A549 (cell line): ENCODE measurements around the gene LRG1. TPM values are rescaled to one million over a fixed set of nuclear protein-coding genes. Genes with fewer than 3 reads are reported as not detected.

Experiments
- ATAC-seq, 2 experiments: fragments of 200-7000 bp in 1 of 2; fragments of >200 bp in 1 of 2; cut with Nextera tagmentation in 1 of 2; cut with Tn5 transposase in 1 of 2; 3 replicates each; pipeline versions ENCODE4 v1.8.0 to v1.9.1; 2018 to 2020; ENCODE audit warnings: mild to moderate bottlenecking in 1 of 2, moderate library complexity in 1 of 2
- CTCF ChIA-PET: fragments of 300-600 bp; sonication (Branson Sonifier 250); formaldehyde crosslinking; extraction: SDS; loops from one replicate; lab custom pipeline; 2021; ENCODE audit warnings: antibody characterized with exemption, inconsistent platforms; lab: Yijun Ruan, JAX
- POLR2A ChIA-PET: fragments of 350-600 bp; formaldehyde crosslinking; extraction: SDS; loops from one replicate; lab custom pipeline; 2021; ENCODE audit warnings: antibody characterized with exemption, inconsistent platforms; lab: Yijun Ruan, JAX
- DNase-seq, 2 experiments: peaks; one replicate each; pipeline versions ENCODE4 v3.0.0 to v3.0.0-alpha.2; 2011 to 2016; ENCODE audit warnings: low read depth in 1 of 2, low spot score in 1 of 2
- FAIRE-seq: peaks from 2 replicates; lab custom pipeline; 2011; peaks lifted over from hg19 to GRCh38; lab: Jason Lieb, UNC
- H3K27ac ChIP-seq, 2 experiments: fragments of >200 bp; sonication (Bioruptor Twin); formaldehyde crosslinking; 3 replicates each; pipeline ENCODE4 v1.5.1; 2016 to 2017
- H3K4me1 ChIP-seq: fragments of >200 bp; sonication (Bioruptor Twin); formaldehyde crosslinking; 3 replicates; pipeline ENCODE4 v1.6.1; 2016
- H3K4me2 ChIP-seq: fragments of >200 bp; sonication (Bioruptor Twin); formaldehyde crosslinking; 3 replicates; pipeline ENCODE4 v1.6.1; 2016
- H3K4me3 ChIP-seq: fragments of >200 bp; sonication (Bioruptor Twin); formaldehyde crosslinking; 3 replicates; pipeline ENCODE4 v1.5.1; 2016
- H3K9me3 ChIP-seq: fragments of >200 bp; sonication (Bioruptor Twin); formaldehyde crosslinking; 3 replicates; pipeline ENCODE4 v1.6.1; 2016
- BHLHE40 ChIP-seq: IDR thresholded peaks from 2 replicates; pipeline ENCODE4 v1.6.1; 2012; ENCODE audit warnings: low read depth, low read length, inconsistent platforms
- CBX2 ChIP-seq: fragments of 200-600 bp; sonication (generic); IDR thresholded peaks from 2 replicates; pipeline ENCODE4 v1.6.1; 2016; ENCODE audit warnings: low read depth, mild to moderate bottlenecking, borderline replicate concordance
- CEBPB ChIP-seq, 2 experiments: fragments of >200 bp in 1 of 2; sonication (Bioruptor Twin) in 1 of 2; formaldehyde crosslinking in 1 of 2; IDR thresholded peaks; 2 replicates each; pipeline ENCODE4 v1.6.1; 2012 to 2016
- EHMT2 ChIP-seq: fragments of 200-600 bp; sonication (generic); IDR thresholded peaks from 2 replicates; pipeline ENCODE4 v1.6.1; 2016; ENCODE audit warnings: antibody characterized with exemption, low read depth, mild to moderate bottlenecking, moderate library complexity
- EP300 ChIP-seq, 2 experiments: fragments of >200 bp; sonication (Bioruptor Twin); formaldehyde crosslinking; IDR thresholded peaks; 2 replicates in 1 of 2; 3 replicates in 1 of 2; pipeline ENCODE4 v1.6.1; 2016 to 2017
- FOSL2 ChIP-seq, 2 experiments: fragments of 450-650 bp in 1 of 2; fragments of >200 bp in 1 of 2; sonication (Bioruptor Twin) in 1 of 2; formaldehyde crosslinking; IDR thresholded peaks; 2 replicates each; pipeline versions ENCODE4 v1.5.0 to v1.6.1; 2016 to 2020; ENCODE audit warnings: mild to moderate bottlenecking in 1 of 2, moderate library complexity in 1 of 2
- GATA3 ChIP-seq: IDR thresholded peaks from 2 replicates; pipeline ENCODE4 v1.6.1; 2012; ENCODE audit warnings: borderline replicate concordance
- HDAC2 ChIP-seq: fragments of 200-600 bp; sonication (generic); IDR thresholded peaks from 2 replicates; pipeline ENCODE4 v1.6.1; 2016
- HEYL ChIP-seq: fragments of 250-450 bp; sonication (Bioruptor Pico); IDR thresholded peaks from 2 replicates; pipeline ENCODE4 v1.8.0; 2021; ENCODE audit warnings: mild to moderate bottlenecking, moderate library complexity
- HOXA7 ChIP-seq: fragments of 250-450 bp; sonication (Bioruptor Pico); IDR thresholded peaks from 2 replicates; pipeline ENCODE4 v1.5.0; 2020; ENCODE audit warnings: mild to moderate bottlenecking, moderate library complexity
- HOXB13 ChIP-seq: fragments of 250-450 bp; sonication (Bioruptor Pico); IDR thresholded peaks from 2 replicates; pipeline ENCODE4 v1.5.0; 2020; ENCODE audit warnings: low read depth, mild to moderate bottlenecking, moderate library complexity
- KDM1A ChIP-seq: fragments of 200-600 bp; sonication (generic); IDR thresholded peaks from 2 replicates; pipeline ENCODE4 v1.6.1; 2016; ENCODE audit warnings: low read depth, mild to moderate bottlenecking
- MYC ChIP-seq: IDR thresholded peaks from 2 replicates; pipeline ENCODE4 v1.6.1; 2012; ENCODE audit warnings: mild to moderate bottlenecking, inconsistent platforms, low read length, improper control_type of control experiment, borderline replicate concordance
- NR3C1 ChIP-seq: fragments of >200 bp; sonication (Bioruptor Twin); formaldehyde crosslinking; IDR thresholded peaks from 3 replicates; pipeline ENCODE4 v1.6.1; 2017
- POLR2A ChIP-seq: IDR thresholded peaks from 2 replicates; pipeline ENCODE4 v1.6.1; 2012; ENCODE audit warnings: mild to moderate bottlenecking, low read length
- RAD21 ChIP-seq, 2 experiments: fragments of >200 bp in 1 of 2; sonication (Bioruptor Twin) in 1 of 2; formaldehyde crosslinking in 1 of 2; IDR thresholded peaks in 1 of 2; conservative IDR thresholded peaks in 1 of 2; 2 replicates in 1 of 2; 3 replicates in 1 of 2; pipeline ENCODE4 v1.6.1; 2012 to 2018; ENCODE audit warnings: inconsistent platforms in 1 of 2
- RFX5 ChIP-seq: fragments of 450-650 bp; IDR thresholded peaks from 2 replicates; pipeline ENCODE4 v1.7.1; 2014; ENCODE audit warnings: antibody characterized with exemption, mild to moderate bottlenecking, moderate library complexity
- RNF2 ChIP-seq: fragments of 200-600 bp; sonication (generic); IDR thresholded peaks from 2 replicates; pipeline ENCODE4 v1.6.1; 2016; ENCODE audit warnings: low read depth, mild to moderate bottlenecking, antibody characterized with exemption, moderate library complexity, borderline replicate concordance
- SMC3 ChIP-seq: fragments of >200 bp; sonication (Bioruptor Twin); formaldehyde crosslinking; IDR thresholded peaks from 3 replicates; pipeline ENCODE4 v1.6.1; 2018; ENCODE audit warnings: inconsistent platforms
- TFCP2L1 ChIP-seq: fragments of 250-450 bp; sonication (Bioruptor Pico); IDR thresholded peaks from 2 replicates; pipeline ENCODE4 v1.5.0; 2021; ENCODE audit warnings: mild to moderate bottlenecking
- TP53 ChIP-seq: fragments of 250-450 bp; sonication (Bioruptor Pico); IDR thresholded peaks from 2 replicates; pipeline ENCODE4 v1.5.0; 2021; ENCODE audit warnings: mild to moderate bottlenecking, moderate library complexity
- ZC3H11A ChIP-seq: fragments of 450-650 bp; IDR thresholded peaks from 2 replicates; pipeline ENCODE4 v1.6.1; 2014; ENCODE audit warnings: antibody characterized with exemption, mild to moderate bottlenecking
- ZSCAN20 ChIP-seq: fragments of 250-450 bp; sonication (Bioruptor Pico); IDR thresholded peaks from 2 replicates; pipeline ENCODE4 v1.8.0; 2022; ENCODE audit warnings: mild to moderate bottlenecking, moderate library complexity
- WGBS: methylation state at CpG from one replicate; pipeline ENCODE4 v1.1.6; 2017; ENCODE audit errors: missing lambda C conversion rate; 5-methylcytosine and 5-hydroxymethylcytosine counted together
- polyA plus RNA-seq, 4 experiments: library from polyadenylated mRNA; depleted of rRNA in 3 of 4; stranded (reverse); fragments of >200 nt; fragmentation: RNase III in 1 of 4; extraction: RNeasy Plus Mini Kit Qiagen cat#74134 plus additional on column Dnase treatment in 1 of 4; gene quantifications; 2 replicates in 3 of 4; 3 replicates in 1 of 4; pipeline ENCODE4 v1.2.3, GENCODE V29; 2011 to 2017
- TF ChIP-seq, protein P1 (sequence below): IDR thresholded peaks from 2 replicates; pipeline ENCODE4 v1.6.1; 2012; ENCODE audit warnings: low read depth, borderline replicate concordance
- TF ChIP-seq, protein P2 (sequence below): fragments of 200-600 bp; sonication (generic); IDR thresholded peaks from 2 replicates; pipeline ENCODE4 v1.6.1; 2016; ENCODE audit warnings: antibody characterized with exemption, mild to moderate bottlenecking, moderate library complexity
- TF ChIP-seq, protein P3 (sequence below): fragments of >200 bp; sonication (Bioruptor Twin); formaldehyde crosslinking; IDR thresholded peaks from 2 replicates; pipeline ENCODE4 v1.6.1; 2016
- TF ChIP-seq, protein P4 (sequence below): fragments of 250-450 bp; sonication (Bioruptor Pico); IDR thresholded peaks from 2 replicates; pipeline ENCODE4 v1.5.0; 2021; ENCODE audit warnings: mild to moderate bottlenecking, moderate library complexity, borderline replicate concordance

LRG1 gene
- polyA plus RNA-seq, 2 of the 4 experiments (the other 2 are of a cell fraction), result 0.18 TPM; not detected in 1

- Histone ChIP-seq H3K4me2 (no peak overlapping the region), H3K4me3 (no peak overlapping the region)
- no peak for ATAC-seq
- ChIA-PET CTCF (interaction anchor here (1.0 to 2.4 kb wide), 2 partner anchors 82 to 86 kb away, joined by 3 to 6 read pairs; no protein-coding TSS in a partner anchor), POLR2A (no interaction called here)
- no peak for DNase-seq
- no peak for TF ChIP-seq BHLHE40
- TF ChIP-seq CEBPB (IDR thresholded peaks at IDR 0.05), result no peak
- no peak for TF ChIP-seq TFCP2L1 (CRISPR knock-in tag)
- TF ChIP-seq HOXB13 (CRISPR knock-in tag), result no peak
- TF ChIP-seq NR3C1, result no peak
- TF ChIP-seq, all 56 proteins: peak for 0
- Histone ChIP-seq H3K27ac (no peak overlapping the region), H3K4me1 (peaks cover 4% of the 10 kb centered on the region; the same call in 1 of the 3 replicates), H3K9me3 (no peaks in the 10 kb centered on the region)
- FAIRE-seq, result no peak
- 90% methylated on average over 24 of the region's 26 CpGs for WGBS
Measured at GRCh38 chr19:4550479-4551050, 10.7 kb upstream of the LRG1 start.

DNA sequence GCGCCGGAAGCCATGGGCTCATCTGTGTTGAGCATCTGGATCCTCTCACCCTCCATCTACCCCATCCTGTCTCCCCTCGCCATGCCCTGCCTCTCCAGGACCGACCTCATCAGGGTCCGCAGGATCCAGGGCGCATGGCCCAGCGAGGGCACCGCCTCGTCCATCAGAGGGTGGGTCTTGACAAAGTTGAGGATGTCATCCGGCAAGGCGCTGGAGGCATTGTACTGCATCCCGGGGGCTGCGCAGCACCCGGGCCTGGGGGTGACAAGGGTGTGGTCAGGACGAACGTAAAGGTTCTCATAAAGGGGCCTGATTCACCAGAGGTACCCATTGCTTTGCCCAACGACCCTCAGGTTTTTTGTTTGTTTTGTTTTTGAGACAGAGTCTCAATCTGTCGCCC lies 10.2 kb upstream of the LRG1 start:
- WGBS, result 81% methylated on average over 16 of the region's 18 CpGs

GRCh38 chr19:4548238-4548584 lies 8.4 kb upstream of the LRG1 start:
- TF ChIP-seq SMC3, result no peak
- no peak for TF ChIP-seq ZC3H11A
- TF ChIP-seq TP53 (CRISPR knock-in tag), result no peak
- TF ChIP-seq CBX2, result no peak
- no peak for TF ChIP-seq RNF2
- no peak for TF ChIP-seq RAD21 (conservative IDR thresholded peaks at IDR 0.05 in 1 of 2, IDR thresholded peaks at IDR 0.05 in 1 of 2)
- no peak for TF ChIP-seq RFX5
- TF ChIP-seq KDM1A, result no peak
- TF ChIP-seq HDAC2, result no peak
- TF ChIP-seq EHMT2, result no peak
- no peak for TF ChIP-seq ZSCAN20 (CRISPR knock-in tag)
- TF ChIP-seq, protein P1, sequence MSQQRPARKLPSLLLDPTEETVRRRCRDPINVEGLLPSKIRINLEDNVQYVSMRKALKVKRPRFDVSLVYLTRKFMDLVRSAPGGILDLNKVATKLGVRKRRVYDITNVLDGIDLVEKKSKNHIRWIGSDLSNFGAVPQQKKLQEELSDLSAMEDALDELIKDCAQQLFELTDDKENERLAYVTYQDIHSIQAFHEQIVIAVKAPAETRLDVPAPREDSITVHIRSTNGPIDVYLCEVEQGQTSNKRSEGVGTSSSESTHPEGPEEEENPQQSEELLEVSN, result no peak
- TF ChIP-seq NR3C1, result no peak
- POLR2A ChIA-PET, result no interaction called here
- WGBS, result 84% methylated on average over 7 of the region's 14 CpGs
- peaks cover 4% of the 10 kb centered on the region; the same call in 1 of the 3 replicates for H3K4me1 ChIP-seq
- DNase-seq, result no peak
- FAIRE-seq, result no peak
- no peak overlapping the region for H3K4me3 ChIP-seq
- peak in 1 of 2 experiments; percentile 12; a peak in 1 of 6 replicates for ATAC-seq
- no peak overlapping the region for H3K4me2 ChIP-seq
- H3K9me3 ChIP-seq, result no peaks in the 10 kb centered on the region
- CTCF ChIA-PET, result interaction anchor here (1.2 to 4.1 kb wide), 9 partner anchors 13 to 88 kb away, joined by 3 to 15 read pairs (median 6); partner anchors contain the start of gene PLIN5
- H3K27ac ChIP-seq, result no peak overlapping the region

More for the DNA sequence above, 10.2 kb upstream of the LRG1 start:
- no peak overlapping the region for H3K4me3 ChIP-seq
- ChIA-PET POLR2A (no interaction called here), CTCF (interaction anchor here (2.4 to 4.1 kb wide), 2 partner anchors 15 to 86 kb away, joined by 6 to 15 read pairs; partner anchors contain the start of gene PLIN5)
- ATAC-seq (no peak), DNase-seq (no peak), FAIRE-seq (no peak)
- TF ChIP-seq RFX5, result no peak
- TF ChIP-seq, protein P2, sequence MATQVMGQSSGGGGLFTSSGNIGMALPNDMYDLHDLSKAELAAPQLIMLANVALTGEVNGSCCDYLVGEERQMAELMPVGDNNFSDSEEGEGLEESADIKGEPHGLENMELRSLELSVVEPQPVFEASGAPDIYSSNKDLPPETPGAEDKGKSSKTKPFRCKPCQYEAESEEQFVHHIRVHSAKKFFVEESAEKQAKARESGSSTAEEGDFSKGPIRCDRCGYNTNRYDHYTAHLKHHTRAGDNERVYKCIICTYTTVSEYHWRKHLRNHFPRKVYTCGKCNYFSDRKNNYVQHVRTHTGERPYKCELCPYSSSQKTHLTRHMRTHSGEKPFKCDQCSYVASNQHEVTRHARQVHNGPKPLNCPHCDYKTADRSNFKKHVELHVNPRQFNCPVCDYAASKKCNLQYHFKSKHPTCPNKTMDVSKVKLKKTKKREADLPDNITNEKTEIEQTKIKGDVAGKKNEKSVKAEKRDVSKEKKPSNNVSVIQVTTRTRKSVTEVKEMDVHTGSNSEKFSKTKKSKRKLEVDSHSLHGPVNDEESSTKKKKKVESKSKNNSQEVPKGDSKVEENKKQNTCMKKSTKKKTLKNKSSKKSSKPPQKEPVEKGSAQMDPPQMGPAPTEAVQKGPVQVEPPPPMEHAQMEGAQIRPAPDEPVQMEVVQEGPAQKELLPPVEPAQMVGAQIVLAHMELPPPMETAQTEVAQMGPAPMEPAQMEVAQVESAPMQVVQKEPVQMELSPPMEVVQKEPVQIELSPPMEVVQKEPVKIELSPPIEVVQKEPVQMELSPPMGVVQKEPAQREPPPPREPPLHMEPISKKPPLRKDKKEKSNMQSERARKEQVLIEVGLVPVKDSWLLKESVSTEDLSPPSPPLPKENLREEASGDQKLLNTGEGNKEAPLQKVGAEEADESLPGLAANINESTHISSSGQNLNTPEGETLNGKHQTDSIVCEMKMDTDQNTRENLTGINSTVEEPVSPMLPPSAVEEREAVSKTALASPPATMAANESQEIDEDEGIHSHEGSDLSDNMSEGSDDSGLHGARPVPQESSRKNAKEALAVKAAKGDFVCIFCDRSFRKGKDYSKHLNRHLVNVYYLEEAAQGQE, result no peak
- TF ChIP-seq HEYL (CRISPR knock-in tag), result no peak
- TF ChIP-seq, protein P3, sequence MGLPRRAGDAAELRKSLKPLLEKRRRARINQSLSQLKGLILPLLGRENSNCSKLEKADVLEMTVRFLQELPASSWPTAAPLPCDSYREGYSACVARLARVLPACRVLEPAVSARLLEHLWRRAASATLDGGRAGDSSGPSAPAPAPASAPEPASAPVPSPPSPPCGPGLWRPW, result no peak
- TF ChIP-seq FOSL2 (IDR thresholded peaks at IDR 0.05), result no peak
- TF ChIP-seq FOSL2 (CRISPR knock-in tag; IDR thresholded peaks at IDR 0.05), result no peak
- no peak for TF ChIP-seq TP53 (CRISPR knock-in tag)
- TF ChIP-seq GATA3, result no peak
- TF ChIP-seq, protein P4, sequence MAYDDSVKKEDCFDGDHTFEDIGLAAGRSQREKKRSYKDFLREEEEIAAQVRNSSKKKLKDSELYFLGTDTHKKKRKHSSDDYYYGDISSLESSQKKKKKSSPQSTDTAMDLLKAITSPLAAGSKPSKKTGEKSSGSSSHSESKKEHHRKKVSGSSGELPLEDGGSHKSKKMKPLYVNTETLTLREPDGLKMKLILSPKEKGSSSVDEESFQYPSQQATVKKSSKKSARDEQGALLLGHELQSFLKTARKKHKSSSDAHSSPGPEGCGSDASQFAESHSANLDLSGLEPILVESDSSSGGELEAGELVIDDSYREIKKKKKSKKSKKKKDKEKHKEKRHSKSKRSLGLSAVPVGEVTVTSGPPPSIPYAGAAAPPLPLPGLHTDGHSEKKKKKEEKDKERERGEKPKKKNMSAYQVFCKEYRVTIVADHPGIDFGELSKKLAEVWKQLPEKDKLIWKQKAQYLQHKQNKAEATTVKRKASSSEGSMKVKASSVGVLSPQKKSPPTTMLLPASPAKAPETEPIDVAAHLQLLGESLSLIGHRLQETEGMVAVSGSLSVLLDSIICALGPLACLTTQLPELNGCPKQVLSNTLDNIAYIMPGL, result no peak
- no peak for TF ChIP-seq POLR2A
- no peak for TF ChIP-seq MYC
- TF ChIP-seq HOXA7 (CRISPR knock-in tag), result no peak
- TF ChIP-seq BHLHE40, result no peak
- no peak for TF ChIP-seq EP300 (IDR thresholded peaks at IDR 0.05)
- H3K27ac ChIP-seq, result no peak overlapping the region
- H3K9me3 ChIP-seq, result no peaks in the 10 kb centered on the region
- peaks cover 4% of the 10 kb centered on the region; the same call in 1 of the 3 replicates for H3K4me1 ChIP-seq
- no peak overlapping the region for H3K4me2 ChIP-seq
